Upper lobe of left lung (tissue), 4 donors: ENCODE measurements around the gene MYLK4.

Experiments
- EP300 ChIP-seq, 4 donors: sonication (generic); formaldehyde crosslinking; IDR thresholded peaks; one replicate each; pipeline ENCODE4 v1.5.1; 2017; ENCODE audit warnings: antibody characterized with exemption in 4 of 4, control low read depth in 2 of 4
- TF ChIP-seq, protein P1 (sequence below), 6 experiments: fragments of 450-650 bp in 4 of 6; fragments of 200-600 bp in 2 of 6; sonication (generic) in 2 of 6; IDR thresholded peaks; one replicate each; pipeline ENCODE4 v1.5.1; 2016 to 2019; ENCODE audit warnings: antibody characterized with exemption in 6 of 6

DNA sequence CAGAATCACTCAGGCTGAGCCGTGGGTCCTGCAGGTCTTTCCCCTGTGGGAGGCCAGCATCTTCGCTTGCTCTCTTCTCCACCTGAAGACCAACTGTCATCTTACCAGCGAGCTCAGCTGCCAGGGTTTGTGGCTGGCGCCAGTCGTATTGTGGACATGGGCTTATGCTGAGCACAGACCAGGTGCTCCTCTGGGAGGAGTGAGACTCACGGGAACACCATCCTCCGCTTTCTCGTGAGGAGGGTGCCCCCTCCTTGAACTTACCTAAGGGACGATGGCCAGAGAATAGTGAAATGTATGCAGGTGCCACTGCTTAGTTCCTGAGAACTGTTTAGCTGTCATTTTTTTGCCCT, 31.6 kb upstream of the MYLK4 start:
- TF ChIP-seq, protein P1, sequence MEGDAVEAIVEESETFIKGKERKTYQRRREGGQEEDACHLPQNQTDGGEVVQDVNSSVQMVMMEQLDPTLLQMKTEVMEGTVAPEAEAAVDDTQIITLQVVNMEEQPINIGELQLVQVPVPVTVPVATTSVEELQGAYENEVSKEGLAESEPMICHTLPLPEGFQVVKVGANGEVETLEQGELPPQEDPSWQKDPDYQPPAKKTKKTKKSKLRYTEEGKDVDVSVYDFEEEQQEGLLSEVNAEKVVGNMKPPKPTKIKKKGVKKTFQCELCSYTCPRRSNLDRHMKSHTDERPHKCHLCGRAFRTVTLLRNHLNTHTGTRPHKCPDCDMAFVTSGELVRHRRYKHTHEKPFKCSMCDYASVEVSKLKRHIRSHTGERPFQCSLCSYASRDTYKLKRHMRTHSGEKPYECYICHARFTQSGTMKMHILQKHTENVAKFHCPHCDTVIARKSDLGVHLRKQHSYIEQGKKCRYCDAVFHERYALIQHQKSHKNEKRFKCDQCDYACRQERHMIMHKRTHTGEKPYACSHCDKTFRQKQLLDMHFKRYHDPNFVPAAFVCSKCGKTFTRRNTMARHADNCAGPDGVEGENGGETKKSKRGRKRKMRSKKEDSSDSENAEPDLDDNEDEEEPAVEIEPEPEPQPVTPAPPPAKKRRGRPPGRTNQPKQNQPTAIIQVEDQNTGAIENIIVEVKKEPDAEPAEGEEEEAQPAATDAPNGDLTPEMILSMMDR (IDR thresholded peaks at IDR 0.05) = no peak
- TF ChIP-seq EP300 (IDR thresholded peaks at IDR 0.05) = no peak
